ENCODE results near the gene RAB11FIP3. TPM values are rescaled to one million over a fixed set of nuclear protein-coding genes. Genes with fewer than 3 reads are reported as not detected.

The RAB11FIP3 gene
- total RNA-seq, 1 donor, result 23.4 TPM

- DNase-seq (ENCODE audit: low read depth in 2 of 3, low spot score in 2 of 3), result no peak
Measured at GRCh38 chr16:548586-548985, 123.1 kb downstream of the RAB11FIP3 start.

DNA sequence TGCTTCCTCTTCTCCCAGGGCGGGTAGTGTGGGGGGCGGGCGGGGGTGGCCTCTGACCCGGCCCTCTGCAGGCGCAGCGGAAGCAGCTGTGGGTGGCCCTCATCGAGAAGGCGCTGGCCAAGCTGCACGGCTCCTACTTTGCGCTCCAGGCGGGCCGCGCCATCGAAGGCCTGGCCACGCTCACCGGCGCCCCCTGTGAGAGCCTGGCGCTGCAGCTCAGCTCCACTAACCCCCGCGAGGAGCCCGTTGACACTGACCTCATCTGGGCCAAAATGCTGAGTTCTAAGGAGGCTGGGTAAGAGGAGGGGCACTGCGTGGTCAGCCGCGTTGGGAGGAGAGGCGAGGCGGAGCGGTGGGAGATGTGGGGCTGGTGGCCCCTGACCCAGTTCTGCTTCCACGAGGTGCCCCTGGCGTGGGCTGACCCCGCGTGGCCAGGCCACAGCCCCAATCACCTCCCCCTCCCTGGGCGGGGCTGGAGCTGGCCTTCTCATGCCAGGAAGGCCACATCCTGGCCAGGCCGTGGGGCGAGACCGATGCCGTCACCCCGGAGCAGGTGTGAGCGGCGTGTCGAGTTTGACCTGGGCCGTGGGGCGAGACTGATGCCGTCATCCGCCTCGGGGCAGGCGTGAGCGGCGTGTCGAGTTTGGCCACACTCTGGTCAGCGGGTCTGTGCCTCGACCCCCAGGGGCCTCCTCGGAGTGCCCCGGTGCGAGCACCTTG is 124.3 kb downstream of the RAB11FIP3 start:
- DNase-seq (ENCODE audit: low read depth in 2 of 3, low spot score in 2 of 3), result no peak

GRCh38 chr16:551210-551609 is 125.8 kb downstream of the RAB11FIP3 start:
- DNase-seq (ENCODE audit: low read depth in 2 of 3, low spot score in 2 of 3), result no peak

GRCh38 chr16:552171-552570 is 126.7 kb downstream of the RAB11FIP3 start:
- no peak for DNase-seq (ENCODE audit: low read depth in 2 of 3, low spot score in 2 of 3)

- DNase-seq (ENCODE audit: low read depth in 2 of 3, low spot score in 2 of 3), result no peak
Measured at GRCh38 chr16:553601-554296, 128.3 kb downstream of the RAB11FIP3 start.

DNA sequence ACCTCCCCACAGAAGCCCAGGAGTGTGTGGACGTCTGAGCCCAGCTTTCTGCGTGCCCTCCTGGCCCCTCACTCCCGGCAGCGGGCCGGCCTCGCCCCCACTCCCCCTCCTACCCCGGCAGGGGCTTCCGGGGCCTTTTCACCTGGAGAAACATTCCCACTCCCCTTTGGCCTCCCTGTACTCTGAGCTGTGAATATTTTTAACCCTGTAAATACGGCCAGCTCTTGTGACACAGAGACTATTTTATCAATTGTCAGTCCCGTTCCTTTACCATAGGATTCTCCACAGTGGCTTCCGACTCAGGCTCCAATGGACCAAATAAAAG is 128.8 kb downstream of the RAB11FIP3 start:
- DNase-seq (ENCODE audit: low read depth in 2 of 3, low spot score in 2 of 3), result no peak

- DNase-seq (ENCODE audit: low read depth in 2 of 3, low spot score in 2 of 3), result no peak
Measured at GRCh38 chr16:554640-555365, 129.4 kb downstream of the RAB11FIP3 start.

GRCh38 chr16:555528-556473 is 130.4 kb downstream of the RAB11FIP3 start:
- DNase-seq (ENCODE audit: low read depth in 2 of 3, low spot score in 2 of 3), result no peak

DNA sequence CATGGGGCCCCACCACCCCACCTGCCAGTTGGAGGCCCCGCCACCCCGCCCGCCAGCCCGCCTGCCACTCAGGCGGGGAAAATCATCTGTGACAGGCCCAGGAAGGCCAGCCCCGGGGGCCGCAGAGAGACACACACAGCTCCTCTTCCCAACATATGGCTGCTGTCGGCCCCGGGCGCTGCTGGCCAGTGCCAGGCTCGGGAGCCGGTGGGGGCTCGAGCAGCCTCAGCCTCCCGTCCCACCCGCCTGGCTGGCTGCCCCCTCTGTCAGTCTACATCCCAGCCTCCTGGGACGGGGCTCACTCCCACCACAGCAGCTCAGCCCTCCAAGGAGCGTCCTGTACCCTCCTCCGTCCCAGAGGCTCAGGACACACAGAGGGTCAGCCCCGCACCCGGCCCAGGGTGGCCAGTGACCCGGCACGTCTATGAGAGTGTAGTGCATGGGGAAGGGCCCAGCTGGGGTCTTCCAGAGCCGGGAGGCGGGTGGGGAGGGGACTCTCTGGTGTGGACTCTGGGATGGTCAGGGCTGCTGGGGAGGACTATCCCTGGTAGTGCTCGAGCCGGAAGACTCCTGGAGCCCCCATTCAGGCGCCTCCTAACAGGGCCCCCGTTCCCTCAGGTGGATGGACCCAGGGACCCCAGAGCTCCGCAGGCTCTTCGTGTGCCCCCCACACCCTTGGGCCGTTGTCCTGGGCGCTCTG is 131.2 kb downstream of the RAB11FIP3 start:
- no peak for DNase-seq (ENCODE audit: low read depth in 2 of 3, low spot score in 2 of 3)

- DNase-seq (ENCODE audit: low read depth in 2 of 3, low spot score in 2 of 3), result peak in 2 of 3 donors; percentile 51 to 68
Measured at GRCh38 chr16:557463-558297, 132.2 kb downstream of the RAB11FIP3 start.

- peak in 1 of 3 donors; percentile 50 for DNase-seq (ENCODE audit: low read depth in 2 of 3, low spot score in 2 of 3)
Measured at GRCh38 chr16:558298-559020, 133.0 kb downstream of the RAB11FIP3 start.

DNA sequence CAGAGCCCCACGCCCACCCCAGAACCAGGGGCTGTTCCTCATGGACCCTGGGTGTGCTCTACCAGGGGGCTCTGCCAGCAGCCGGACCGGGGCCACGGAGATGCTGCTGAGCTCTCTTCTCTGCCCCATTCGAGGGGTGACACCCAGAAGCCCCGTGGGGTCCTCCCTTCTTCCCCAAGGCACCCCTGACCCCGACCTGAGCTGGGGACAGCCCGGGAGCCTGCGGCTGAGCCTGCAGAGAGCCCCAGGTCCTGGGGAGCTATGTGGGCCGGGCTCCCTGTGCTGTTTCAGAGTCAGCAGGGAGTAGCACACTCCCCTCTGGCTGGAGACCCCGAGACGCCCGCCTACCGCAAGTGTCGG is 133.6 kb downstream of the RAB11FIP3 start:
- DNase-seq (ENCODE audit: low read depth in 2 of 3, low spot score in 2 of 3), result no peak

DNA sequence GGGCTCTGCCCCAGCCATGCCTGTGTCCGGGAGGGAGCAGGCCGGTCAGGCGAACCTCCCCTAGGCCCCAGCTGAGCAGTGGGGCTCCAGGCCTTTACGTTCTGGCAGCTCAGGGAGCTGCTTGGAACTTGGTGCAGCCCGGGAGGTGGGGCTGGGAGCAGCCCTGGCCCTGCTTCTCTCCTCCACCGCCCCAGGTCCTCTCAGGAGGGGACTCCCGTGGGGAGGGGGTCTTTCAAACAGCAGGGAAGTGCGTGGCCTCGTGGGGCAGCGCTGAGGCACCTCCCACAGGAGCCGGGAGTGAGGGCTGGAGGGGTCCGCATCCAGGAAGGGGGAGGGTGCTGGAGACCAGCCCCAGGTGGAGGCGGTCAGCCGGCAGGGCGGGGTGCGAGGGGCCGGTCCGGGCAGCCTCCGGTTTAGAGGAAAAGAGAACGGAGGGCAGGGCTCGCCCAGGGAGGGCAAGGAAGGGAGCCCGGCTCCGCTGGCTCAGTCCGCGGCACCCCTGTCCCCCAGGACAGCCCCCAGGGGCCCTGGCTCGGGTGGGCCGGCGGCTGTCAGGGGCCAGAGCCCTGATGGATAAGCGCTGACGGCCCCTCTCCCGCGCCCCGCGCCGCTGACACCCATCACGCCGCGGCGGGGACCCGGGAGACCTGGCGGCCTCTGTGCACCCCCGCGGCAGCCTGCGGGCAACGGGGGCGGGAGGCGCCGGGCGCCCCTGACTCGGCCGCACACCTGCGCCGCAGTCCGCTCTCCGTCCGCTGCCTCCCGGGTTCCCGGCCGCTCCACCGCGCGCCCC is 134.2 kb downstream of the RAB11FIP3 start:
- no peak for DNase-seq (ENCODE audit: low read depth in 2 of 3, low spot score in 2 of 3)

GRCh38 chr16:560204-560700 is 134.8 kb downstream of the RAB11FIP3 start, which contains the start of gene PRR35:
Gene PRR35 (plus strand): TSS chr16:560394. CDS start chr16:563295, 2,901 bp downstream.
- no peak for DNase-seq (ENCODE audit: low read depth in 2 of 3, low spot score in 2 of 3)

GRCh38 chr16:560701-561412 is 135.4 kb downstream of the RAB11FIP3 start:
- DNase-seq (ENCODE audit: low read depth in 2 of 3, low spot score in 2 of 3), result no peak

DNA sequence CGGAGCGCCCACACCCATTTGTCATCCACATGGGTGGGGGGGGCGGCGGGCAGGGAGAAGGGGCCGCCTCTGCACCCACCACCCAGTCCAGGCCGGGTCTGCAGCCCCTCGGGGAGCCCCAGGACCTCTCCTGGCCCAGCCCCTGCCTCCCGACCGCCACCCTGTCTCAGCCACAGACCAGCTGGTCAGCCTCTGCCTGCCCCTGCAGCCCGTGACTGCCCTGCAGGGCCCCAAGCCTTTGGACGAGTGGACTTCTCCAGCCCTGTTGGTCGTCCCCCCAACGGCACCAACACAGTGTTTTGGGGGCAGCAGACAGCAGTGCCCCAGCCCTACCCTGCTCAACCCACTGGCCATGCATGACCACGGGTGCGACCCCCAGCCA is 136.0 kb downstream of the RAB11FIP3 start:
- no peak for DNase-seq (ENCODE audit: low read depth in 2 of 3, low spot score in 2 of 3)
